Measurements from ENCODE around the gene ALDH4A1.

The ALDH4A1 gene, protein sequence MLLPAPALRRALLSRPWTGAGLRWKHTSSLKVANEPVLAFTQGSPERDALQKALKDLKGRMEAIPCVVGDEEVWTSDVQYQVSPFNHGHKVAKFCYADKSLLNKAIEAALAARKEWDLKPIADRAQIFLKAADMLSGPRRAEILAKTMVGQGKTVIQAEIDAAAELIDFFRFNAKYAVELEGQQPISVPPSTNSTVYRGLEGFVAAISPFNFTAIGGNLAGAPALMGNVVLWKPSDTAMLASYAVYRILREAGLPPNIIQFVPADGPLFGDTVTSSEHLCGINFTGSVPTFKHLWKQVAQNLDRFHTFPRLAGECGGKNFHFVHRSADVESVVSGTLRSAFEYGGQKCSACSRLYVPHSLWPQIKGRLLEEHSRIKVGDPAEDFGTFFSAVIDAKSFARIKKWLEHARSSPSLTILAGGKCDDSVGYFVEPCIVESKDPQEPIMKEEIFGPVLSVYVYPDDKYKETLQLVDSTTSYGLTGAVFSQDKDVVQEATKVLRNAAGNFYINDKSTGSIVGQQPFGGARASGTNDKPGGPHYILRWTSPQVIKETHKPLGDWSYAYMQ

DNA sequence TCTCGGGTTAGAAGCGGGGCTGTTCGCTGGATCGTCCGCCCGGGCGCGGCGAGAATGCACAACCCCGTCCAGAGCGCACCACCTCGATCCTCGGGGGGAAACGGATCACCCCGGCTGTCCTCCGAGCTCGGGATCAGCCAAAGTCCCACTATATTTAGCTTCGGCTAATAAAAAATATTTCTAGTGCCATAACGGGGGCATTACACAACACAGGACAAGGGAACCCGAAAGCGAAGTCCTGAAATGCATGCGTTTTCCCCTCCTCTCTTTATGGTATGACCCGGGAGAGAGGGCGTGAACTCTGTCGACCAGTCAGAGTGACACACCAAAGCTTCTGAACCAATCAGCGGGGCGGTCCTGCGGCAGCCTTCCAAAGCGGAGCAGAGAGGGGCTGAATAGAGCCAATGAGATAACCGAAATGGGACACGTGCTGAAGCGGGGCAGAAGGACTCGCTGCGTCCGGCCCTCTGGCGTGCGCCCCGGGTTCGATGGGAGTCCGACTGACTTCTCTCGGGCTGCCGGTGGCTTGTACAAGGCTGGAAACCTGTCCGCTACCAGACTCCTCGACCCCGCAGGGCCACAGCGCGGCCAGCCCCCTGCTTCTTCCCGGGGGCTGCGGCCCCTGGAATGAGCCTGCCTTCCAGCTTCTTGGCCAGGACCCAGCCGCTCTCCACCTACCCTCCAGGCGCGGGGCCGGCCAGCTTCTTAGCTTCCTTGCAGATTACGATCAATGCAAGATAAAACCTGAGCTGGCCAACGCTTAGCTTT lies at the start of gene ALDH4A1:
Gene ALDH4A1 (minus strand): TSS at position 33 of the 768 bp plus-strand sequence. CDS start 32 bp downstream, at position 1.
- peak; percentile 85 for DNase-seq (ENCODE audit: low read depth)

DNA sequence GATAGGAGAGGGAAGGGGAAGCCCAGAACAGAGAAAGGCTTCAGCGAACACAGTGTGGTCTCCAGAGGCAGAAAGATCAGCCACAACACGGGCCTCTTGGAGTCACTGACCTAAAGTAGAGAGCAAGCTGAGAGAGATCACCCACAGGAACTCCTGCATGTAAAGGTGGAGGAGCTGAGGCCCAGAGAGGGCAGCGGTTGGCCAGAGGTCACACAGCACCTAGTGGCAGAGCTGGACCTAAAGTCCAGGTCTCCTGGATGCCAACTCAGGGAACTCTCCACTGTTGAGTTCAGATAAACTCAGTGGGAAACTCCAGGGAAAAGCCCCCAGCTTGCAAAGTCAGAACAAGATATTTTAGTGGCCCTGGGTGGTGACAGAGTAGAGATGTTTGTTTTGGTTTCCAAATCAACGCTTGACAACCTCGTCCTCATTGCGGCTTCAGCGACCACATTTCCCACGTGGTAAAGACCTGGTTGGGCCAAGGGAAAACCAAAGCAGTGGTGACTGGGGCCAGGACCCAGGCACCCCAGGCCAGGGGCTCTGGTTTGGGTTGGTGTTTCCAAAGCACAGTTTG lies 49.5 kb upstream of the ALDH4A1 start:
- peak; percentile 45 for DNase-seq (ENCODE audit: low read depth)

DNA sequence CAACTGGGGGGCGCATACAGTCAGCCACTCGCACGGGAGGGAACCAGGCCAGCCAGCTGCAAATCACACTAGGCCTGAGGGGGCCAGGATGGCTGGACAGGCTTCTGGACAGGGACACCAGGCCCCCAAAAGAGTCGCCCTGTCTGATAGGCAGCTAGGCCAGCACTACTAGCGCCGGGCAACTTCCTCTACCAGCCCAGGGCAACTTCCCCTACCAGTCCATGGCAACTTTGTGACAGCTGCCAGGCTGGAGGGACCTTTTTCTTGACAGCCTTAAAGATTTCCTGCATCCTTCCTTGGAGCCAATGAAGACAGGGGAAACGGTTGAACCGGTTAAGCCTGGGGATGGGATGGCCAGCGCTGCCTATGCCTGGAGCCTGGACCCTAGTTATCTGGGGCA lies 49.1 kb upstream of the ALDH4A1 start:
- no peak for DNase-seq (ENCODE audit: low read depth)

DNA sequence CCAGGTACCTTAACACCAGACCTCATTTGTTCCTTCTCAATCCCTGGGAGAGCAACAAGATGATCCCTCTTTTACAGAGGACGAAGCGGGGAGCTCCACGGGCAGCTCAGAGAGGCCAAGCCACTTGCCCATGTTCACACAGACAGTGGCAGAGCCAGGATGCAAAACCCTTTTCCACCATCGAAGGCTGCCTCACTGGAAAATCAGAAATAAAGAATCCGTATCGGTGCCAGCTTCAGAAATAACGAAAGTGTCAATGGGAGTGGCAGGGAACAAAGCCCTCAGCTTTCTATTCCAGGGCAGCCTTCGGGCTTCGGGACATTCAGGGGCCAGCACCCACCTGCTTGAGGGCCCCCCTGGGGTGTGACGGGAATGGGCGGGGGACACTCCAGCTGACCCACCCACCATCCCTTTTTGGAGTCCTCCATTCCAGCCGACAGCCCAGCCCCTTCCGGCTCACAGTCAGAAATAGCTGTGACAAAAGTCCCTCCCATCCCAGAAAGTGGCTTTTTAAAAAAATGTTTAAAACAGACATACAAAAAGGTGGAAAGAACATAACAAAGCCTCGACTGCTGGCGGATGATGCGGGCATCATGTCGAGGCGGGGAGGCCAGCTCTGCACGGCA lies 48.2 kb upstream of the ALDH4A1 start:
- no peak for DNase-seq (ENCODE audit: low read depth)

DNA sequence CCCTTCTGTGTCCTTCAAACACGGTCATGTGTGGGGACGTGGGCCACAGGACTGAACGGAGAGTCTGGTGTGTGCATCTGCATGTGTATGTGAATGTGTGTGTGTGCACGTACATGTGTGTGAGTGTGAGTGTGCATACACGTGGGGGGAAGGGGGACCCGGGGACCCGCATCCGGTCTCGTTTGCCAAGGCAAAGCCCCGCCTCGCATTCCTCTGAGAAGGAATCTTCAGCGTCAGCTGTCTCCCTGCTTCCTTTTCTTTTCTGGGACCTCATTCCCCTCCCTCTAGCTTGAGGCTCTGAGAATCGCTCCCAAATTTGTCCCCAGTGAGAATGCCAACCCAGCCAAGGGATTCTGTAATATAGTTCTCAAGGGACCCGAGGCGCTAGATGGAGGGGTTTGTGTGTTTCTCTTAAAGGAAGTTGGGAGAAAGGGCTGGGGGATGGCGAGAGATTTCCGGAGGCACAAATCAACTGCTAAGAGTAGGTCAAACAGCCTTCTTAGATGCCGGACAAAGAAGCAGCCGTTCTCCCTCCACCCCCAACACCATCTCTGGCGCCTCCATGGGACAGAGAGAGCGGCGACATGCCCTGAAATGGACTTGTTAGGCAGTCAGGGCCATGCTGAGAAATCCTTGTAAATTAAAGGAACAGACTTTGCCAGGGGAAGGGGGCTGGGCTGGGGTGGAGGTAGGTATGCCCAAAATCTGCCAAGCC lies 47.5 kb upstream of the ALDH4A1 start:
- DNase-seq (ENCODE audit: low read depth), result no peak

DNA sequence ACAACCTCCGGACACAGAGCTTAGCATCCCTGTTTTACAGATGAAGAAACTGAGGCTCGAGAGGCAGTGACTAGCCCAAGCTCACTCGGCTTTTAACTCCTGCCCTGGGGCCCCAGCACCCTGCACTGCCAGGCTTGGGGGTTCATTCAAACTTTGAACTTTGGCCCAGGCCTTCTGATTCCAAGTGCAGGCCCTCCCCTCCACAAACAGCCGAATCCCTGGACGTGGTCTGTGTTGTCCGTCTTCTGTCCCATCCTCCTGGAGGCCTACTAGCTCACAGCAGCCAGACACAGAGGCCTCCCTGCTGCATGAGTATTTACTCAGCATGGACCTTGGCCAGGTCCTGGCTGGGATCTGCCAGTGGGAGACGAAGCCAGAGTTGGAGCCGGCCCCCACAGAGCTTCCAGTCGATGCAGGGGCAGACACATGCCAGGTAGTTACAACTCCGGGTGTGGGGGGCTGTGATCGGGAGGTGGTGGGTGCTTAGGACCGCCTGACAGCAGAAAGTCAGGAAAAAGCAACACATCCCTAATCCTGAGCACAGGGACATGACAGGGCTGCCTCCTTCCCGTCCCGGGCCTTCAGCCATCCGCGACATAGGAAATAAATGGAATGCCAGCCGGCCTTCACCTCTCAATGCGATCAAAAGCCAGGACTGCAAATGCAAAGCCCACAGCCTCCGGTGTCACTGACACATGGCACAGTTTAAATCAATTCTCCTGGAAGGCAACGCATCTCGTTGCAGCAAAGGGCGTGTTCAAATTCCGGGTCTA lies 46.7 kb upstream of the ALDH4A1 start:
- DNase-seq (ENCODE audit: low read depth), result no peak

DNA sequence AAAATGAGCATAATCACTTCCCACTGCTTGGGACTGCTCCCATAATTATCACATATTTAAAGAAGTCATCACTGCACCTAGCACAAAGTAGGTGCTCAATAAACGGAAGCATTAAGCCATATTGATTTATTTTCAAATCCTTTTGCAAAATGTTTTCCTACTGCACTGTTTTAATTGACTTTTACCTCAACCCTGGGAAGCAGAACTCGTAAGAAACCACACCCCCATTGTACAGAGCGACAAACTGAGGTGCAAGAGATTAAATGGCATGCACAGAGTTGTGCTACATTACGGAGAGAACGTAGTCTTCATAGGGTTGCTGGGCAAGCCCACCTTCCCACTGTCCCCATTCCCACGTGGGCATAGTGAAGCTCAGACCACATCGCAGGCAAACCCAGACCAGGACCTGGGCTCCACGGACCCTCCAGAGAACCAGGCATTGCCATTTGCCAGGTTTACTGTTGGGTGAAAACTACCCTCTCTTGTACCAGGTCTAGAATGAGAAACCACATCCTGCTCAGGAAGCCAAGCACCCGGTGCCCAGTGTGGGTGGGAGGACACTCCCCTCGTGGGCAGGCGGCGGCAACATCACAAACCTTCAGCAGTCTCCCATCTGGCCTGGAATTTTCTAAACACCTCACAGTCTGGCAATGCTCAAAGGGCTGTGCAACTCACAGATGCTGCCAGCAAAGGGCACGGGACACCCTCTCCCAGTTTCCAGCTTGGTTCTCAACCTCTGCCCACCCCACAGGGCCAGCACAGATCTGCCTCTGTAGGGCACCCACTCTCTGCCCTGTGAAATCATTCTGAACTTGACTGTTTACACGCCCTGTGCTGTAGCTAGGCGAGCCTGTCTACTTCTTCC lies 45.9 kb upstream of the ALDH4A1 start:
- peak; percentile 42 for DNase-seq (ENCODE audit: low read depth)

DNA sequence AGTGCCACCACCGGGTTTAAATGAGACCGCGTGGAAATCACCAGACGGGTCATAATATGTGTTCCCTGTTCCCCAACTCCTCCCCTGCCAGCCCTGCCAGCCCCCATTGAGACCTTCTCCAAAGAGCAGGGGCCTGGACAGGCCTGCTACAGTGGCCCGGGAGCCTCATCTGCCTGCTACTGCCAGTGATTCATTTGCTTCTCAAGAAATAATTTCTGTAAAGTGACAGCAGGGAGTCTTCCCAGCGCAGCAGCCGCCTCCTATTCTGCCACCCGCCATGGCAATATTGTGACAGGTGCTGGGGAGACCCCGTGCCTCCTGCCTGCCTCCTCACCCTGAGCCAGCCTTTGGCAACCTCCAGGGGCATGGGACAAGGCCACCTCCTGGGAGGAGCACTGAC lies 45.2 kb upstream of the ALDH4A1 start:
- DNase-seq (ENCODE audit: low read depth), result no peak

DNA sequence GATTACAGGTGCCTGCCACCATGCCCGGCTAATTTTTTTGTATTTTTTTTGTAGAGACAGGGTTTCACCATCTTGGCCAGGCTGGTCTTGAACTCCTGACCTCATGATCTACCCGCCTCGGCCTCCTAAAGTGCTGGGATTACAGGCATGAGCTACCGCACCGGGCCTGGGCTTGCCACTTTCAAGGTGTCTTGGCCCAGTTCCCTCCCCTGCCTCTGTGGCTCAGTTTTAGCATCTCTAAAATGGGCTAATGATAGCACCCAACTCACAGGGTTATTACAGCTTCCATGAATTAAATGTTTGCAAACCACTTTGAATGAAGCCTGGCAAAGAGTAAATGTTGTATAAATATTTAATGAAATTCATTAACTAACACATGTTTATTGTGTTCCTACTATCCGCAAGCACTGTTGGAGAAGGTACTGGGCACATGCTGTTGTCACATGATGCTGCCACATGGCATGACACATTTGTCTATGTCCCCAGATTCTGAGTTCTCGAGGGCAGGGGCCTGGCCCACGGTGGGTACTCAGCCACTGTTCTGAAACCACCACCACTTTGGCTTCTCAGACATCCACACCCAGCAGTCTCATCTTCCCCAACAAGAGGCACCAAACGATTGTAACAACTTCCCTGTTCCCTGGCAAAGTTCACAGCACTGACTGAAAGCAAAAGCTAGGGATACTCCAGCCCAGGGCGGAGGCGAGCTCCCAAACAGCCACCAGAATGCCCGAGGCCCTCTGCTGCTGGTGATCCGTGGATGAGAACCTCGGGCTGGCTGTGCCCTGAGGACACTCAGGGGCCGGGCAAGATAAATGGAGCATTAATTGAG lies 44.4 kb upstream of the ALDH4A1 start:
- no peak for DNase-seq (ENCODE audit: low read depth)

DNA sequence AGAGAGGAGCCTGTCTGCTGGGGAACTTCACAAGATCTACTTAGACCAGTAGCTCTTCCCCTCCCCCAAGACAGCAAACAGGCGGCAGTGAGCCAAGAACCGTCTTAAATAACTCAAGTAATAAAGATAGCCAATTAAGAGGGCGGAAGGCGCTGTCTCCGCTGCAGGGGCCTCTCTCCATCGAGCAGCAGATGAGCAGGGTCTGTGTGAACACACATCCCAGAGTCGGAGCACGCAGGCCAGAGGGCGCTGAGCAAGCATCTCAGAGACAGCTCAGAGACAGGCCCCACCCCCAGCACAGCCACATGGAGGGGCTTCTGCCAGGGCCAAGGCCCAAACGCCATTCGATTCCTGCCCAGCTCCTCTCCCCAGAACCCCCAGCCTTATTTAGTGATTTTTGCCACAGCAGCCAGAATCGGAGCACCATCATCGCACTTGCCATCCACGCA lies 43.1 kb upstream of the ALDH4A1 start:
- no peak for DNase-seq (ENCODE audit: low read depth)

DNA sequence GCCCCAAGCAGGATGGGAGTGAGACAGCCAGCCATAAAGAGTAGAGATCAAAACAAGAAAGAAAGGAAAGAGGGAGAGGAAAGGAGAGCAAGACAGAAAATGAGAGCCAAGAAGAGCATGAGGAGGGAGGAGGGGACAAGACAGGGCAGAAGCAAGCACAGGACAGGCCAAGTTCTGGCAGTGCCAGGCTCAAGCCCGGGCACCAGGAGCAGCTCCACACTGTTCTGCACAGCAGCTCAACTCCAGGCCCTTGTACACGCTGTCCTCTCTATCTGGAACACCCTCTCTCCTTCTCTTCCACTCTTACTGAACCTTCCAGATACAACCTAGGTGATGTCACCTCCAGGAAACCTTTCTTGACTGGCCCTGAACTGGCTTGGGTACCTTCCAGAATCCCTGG lies 42.5 kb upstream of the ALDH4A1 start:
- DNase-seq (ENCODE audit: low read depth), result no peak

DNA sequence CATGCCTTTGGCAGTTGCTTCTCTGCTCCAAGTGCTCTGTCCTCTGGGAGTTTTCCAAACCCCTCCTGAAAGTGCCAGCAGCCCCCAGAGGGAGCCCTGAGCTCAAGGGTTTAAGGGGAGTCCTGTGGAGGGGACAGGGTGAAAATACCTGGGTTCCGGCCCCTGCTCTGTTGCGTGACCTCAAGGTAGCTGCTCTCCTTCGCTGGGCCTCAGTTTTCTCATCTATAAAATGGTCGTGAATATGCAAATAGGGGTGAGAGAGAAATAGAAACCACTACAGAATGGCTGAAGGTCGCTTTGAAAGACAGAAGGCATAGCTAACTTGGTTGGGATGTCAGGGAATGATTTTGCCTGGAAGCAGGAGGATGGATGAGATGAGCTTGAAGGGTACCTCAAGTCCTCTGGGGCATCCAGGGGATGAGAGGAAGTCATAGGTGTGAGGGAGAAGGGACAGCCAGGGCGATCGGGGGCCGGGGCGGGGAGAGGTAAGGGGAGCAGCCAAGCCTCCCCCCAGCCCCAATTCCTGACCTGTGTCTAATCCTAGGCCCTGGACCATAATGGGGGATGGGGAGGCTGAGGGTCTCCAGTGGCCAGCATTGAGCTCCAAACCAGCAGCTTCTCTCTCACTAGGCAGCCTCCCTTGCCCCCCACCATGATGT lies 41.7 kb upstream of the ALDH4A1 start:
- no peak for DNase-seq (ENCODE audit: low read depth)

DNA sequence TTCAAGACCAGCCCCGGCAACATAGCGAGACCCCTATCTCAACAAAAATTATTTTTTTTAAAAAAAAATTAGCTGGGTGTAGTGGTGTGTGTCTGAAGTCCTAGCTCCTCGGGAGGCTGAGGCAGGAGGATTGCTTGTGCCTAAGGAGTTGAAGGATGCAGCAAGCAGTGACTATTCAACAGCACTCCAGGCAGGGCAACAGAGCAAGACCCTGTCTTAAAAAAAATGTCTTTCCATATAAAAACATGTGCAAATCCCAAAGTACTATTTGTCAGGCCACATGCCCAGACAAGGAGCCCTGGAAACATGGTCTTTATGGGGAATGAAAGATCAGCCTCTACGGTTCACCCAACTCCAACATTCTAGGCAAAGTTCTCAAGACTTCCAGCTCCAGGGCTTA lies 40.8 kb upstream of the ALDH4A1 start:
- DNase-seq (ENCODE audit: low read depth), result no peak

DNA sequence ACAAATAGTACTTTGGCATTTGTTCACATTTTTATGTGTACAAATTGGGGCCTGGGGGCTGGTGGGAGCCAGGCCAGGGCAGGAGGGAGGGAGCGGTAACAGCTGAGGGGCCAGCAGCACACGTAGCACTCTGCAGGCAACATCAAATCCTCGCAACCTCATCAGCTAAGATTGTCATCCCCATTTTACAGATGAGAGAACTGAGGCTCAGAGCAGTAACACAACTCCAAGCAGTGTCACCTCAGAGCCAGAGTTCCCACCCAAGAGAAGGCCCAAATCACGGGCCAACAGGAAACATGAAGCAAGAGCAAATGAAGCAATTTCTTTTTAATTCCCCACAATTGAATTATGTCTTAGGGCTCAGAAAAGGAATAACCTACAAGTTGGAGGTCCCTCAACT lies 40.0 kb upstream of the ALDH4A1 start:
- no peak for DNase-seq (ENCODE audit: low read depth)

DNA sequence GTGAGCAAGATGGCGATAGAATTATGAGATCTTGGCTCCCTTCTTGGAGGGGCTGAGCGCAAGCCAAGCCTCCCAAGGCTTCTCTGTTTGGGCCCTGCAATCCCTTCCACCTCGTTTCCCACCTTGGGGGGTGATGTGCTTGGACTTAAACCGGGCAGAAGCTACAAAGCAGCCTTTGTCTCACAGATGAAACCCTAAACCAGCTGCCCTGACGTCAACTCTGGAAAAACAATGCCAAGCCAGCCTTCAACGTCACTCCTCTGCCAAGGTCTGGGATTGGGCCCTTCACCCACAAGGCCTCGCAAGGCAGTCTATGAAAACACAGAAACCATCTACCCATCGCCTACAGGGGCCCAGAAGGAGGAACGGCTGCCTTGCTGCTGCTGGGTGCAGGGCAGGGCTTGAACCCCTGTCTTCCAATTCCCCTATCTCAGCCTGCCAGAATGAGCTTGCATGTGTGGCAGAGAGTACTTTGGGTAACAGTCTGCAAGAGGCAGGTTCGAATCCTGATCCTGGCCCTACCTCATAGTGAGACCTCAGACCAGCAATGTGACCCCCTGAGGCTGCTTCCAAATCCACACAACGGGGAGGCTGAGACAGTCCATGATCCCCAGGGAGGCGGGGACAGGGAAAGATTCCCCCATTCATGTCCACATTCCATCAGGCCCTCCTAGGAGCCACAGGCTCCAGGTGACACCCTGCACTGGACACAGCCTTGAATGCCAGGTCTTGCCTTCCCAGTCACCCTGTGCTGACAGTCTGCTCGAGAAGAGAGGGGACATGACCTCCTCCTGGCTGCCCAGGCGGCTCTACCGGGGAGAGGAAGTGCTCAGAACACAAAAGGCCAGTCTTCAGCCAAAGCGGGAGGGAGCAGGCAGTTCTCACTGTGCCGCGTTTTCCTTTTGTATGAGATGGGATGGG lies 39.1 kb upstream of the ALDH4A1 start:
- DNase-seq (ENCODE audit: low read depth), result no peak

DNA sequence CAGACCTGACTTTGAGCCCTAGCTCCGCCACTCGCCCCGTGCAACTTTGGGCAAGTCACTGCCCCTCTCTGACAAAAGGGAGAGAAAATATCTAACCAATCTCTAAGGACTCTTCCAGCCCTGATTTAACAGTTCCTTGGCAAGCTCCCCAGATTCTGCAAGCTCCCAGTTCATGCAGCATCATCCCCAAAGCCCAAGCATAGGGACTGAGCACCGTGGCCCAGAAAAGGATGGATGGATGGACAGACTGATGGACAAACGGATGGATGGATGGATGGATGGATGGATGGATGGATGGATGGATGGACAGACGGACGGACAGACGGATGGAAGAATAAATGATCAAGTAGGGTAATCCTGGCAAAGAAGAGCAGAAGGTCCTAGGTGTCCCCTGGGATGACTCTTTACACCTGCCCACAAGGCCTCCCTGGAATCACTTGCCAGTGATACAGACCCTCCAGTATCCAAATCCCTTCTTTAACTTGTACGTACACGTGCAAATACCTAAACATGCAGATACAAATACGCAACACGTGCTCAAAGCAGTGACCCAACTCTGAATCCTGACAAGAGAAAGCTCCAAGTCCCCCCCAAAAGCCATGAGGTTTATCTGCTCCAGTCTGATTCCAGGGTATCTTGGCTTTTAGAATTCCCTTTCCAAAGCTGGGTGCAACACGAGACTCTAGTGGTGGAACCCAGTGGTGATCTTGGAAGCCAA lies 38.1 kb upstream of the ALDH4A1 start:
- no peak for DNase-seq (ENCODE audit: low read depth)

All from activated T-cell treated with anti-CD3 and anti-CD28 coated beads for 1 hour (primary cell).